Lung microvascular endothelial cell (primary cell): ENCODE results near the gene FAAP24. TPM values are rescaled to one million over a fixed set of nuclear protein-coding genes. Genes with fewer than 3 reads are reported as not detected.
"Not testable (repeated sequence)": the region's sequence is repeated elsewhere in the genome, so short reads cannot be mapped to it uniquely, and the experiment has no call there.

Source experiments
- DNase-seq, 2 donors: peaks; one replicate each; pipeline versions ENCODE4 v3.0.0 to v3.0.0-alpha.2; 2010; ENCODE audit warnings: low read depth in 2 of 2
- total RNA-seq: library from RNA; depleted of rRNA; stranded (reverse); fragments of >200 nt; gene quantifications from 2 replicates; pipeline ENCODE4 v1.2.1, GENCODE V29; 2014

Gene FAAP24
- 1.2 and 1.5 TPM in 2 replicates for total RNA-seq

GRCh38 chr19:32971715-32972540, at the start of gene FAAP24, which contains the start of gene CEP89:
FAAP24 (plus strand) TSS chr19:32972242; CDS start chr19:32973197, 955 bp downstream.
CEP89 (minus strand) TSS chr19:32971958; CDS start chr19:32971874, 84 bp downstream.
- peak; percentile 100 for DNase-seq

- no peak for DNase-seq
Observed at GRCh38 chr19:32924200-32924599, 47.8 kb upstream of the FAAP24 start.

GRCh38 chr19:32928806-32929205, 43.2 kb upstream of the FAAP24 start:
- DNase-seq = no peak

- no peak for DNase-seq
Observed at GRCh38 chr19:32930567-32930966, 41.5 kb upstream of the FAAP24 start.

- DNase-seq = no peak
Observed at GRCh38 chr19:32933571-32933970, 38.5 kb upstream of the FAAP24 start.

- DNase-seq = no peak
Observed at GRCh38 chr19:32935629-32936028, 36.4 kb upstream of the FAAP24 start.

- DNase-seq = no peak
Observed at GRCh38 chr19:32936065-32936464, 36.0 kb upstream of the FAAP24 start.

GRCh38 chr19:32941273-32941672, 30.8 kb upstream of the FAAP24 start:
- not testable (repeated sequence) for DNase-seq

- no peak for DNase-seq
Observed at GRCh38 chr19:32945260-32945659, 26.8 kb upstream of the FAAP24 start.

- DNase-seq = no peak
Observed at GRCh38 chr19:32966750-32967149, 5.3 kb upstream of the FAAP24 start.

GRCh38 chr19:32969549-32969948, 2.5 kb upstream of the FAAP24 start:
- DNase-seq = no peak

GRCh38 chr19:32971012-32971595, 938 bp upstream of the FAAP24 start:
- no peak for DNase-seq

- DNase-seq = peak; percentile 73 to 82
Observed at GRCh38 chr19:32976223-32976805, 4.3 kb downstream of the FAAP24 start.

- DNase-seq = peak; percentile 49 to 88
Observed at GRCh38 chr19:32977280-32977679, 5.2 kb downstream of the FAAP24 start.

GRCh38 chr19:32977813-32978212, 5.8 kb downstream of the FAAP24 start:
- DNase-seq = not testable (repeated sequence)

- DNase-seq = peak in 1 of 2 donors; percentile 69
Observed at GRCh38 chr19:32979807-32980206, 7.8 kb downstream of the FAAP24 start.

GRCh38 chr19:32982488-32982887, 10.4 kb downstream of the FAAP24 start:
- DNase-seq = not testable (repeated sequence)

GRCh38 chr19:32988254-32988653, 16.2 kb downstream of the FAAP24 start:
- DNase-seq = not testable (repeated sequence)

GRCh38 chr19:32988724-32989123, 16.7 kb downstream of the FAAP24 start:
- DNase-seq = no peak

- DNase-seq = not testable (repeated sequence)
Observed at GRCh38 chr19:32995966-32996365, 23.9 kb downstream of the FAAP24 start.

GRCh38 chr19:32997061-32997464, 25.0 kb downstream of the FAAP24 start:
- not testable (repeated sequence) for DNase-seq

- DNase-seq = no peak
Observed at GRCh38 chr19:32997716-32998355, 25.8 kb downstream of the FAAP24 start.
